Lung (tissue), 12 donors: ENCODE data around the gene FOXP3. TPM values are rescaled to one million over a fixed set of nuclear protein-coding genes. Genes with fewer than 3 reads are reported as not detected.

ENCODE experiments used
- ATAC-seq: fragments of 200-7000 bp; cut with Tn5 transposase; one replicate; pipeline ENCODE4 v1.9.1; 2020; ENCODE audit warnings: moderate number of reproducible peaks; ENCODE audit not compliant: insufficient read depth, low FRiP score
- DNase-seq, 3 donors: peaks; one replicate each; pipeline ENCODE4 v3.0.0-alpha.2; 2013 to 2017
- H3K27ac ChIP-seq, 2 donors: one replicate each; pipeline ENCODE4 v1.5.1; 2013; ENCODE audit warnings: mild to moderate bottlenecking in 2 of 2, moderate library complexity in 2 of 2, control low read depth in 1 of 2, inconsistent platforms in 1 of 2, low read depth in 1 of 2, low read length in 1 of 2
- H3K27me3 ChIP-seq, 3 donors: one replicate each; pipeline ENCODE4 v1.5.1; 2013; ENCODE audit warnings: low read length in 2 of 3; ENCODE audit not compliant: control insufficient read depth in 3 of 3, insufficient read depth in 3 of 3
- H3K36me3 ChIP-seq, 4 donors: one replicate each; pipeline ENCODE4 v1.5.1; 2013; ENCODE audit warnings: low read length in 4 of 4, mild to moderate bottlenecking in 1 of 4, moderate library complexity in 1 of 4; ENCODE audit not compliant: control insufficient read depth in 4 of 4, insufficient read depth in 4 of 4
- H3K4me1 ChIP-seq, 5 donors: one replicate each; pipeline ENCODE4 v1.5.1; 2013; ENCODE audit warnings: low read length in 5 of 5, mild to moderate bottlenecking in 2 of 5, moderate library complexity in 1 of 5; ENCODE audit not compliant: control insufficient read depth in 5 of 5, insufficient read depth in 5 of 5
- H3K4me3 ChIP-seq: one replicate; pipeline ENCODE4 v1.5.1; 2013; ENCODE audit warnings: mild to moderate bottlenecking, control low read depth, moderate library complexity
- H3K9ac ChIP-seq, 2 donors: one replicate each; pipeline ENCODE4 v1.5.1; 2013; ENCODE audit warnings: low read length in 2 of 2, control low read depth in 1 of 2; ENCODE audit not compliant: insufficient read depth in 1 of 2
- H3K9me3 ChIP-seq, 4 donors: one replicate each; pipeline ENCODE4 v1.5.1; 2013; ENCODE audit warnings: low read length in 3 of 4, mild to moderate bottlenecking in 1 of 4, moderate library complexity in 1 of 4; ENCODE audit not compliant: control insufficient read depth in 4 of 4, insufficient read depth in 3 of 4
- CTCF ChIP-seq: IDR thresholded peaks from 2 replicates; pipeline ENCODE4 v1.5.1; 2012; ENCODE audit warnings: mild to moderate bottlenecking; ENCODE audit errors: control extremely low read depth, extremely low read depth
- WGBS, 2 donors: extraction: QIAGEN DNeasy Blood & Tissue Kit; methylation state at CpG; one replicate each; pipeline ENCODE4 v1.1.7; 2013; 5-methylcytosine and 5-hydroxymethylcytosine counted together
- polyA plus RNA-seq, 2 donors: library from polyadenylated mRNA; stranded (reverse); fragments of 200-250 nt; gene quantifications; one replicate each; pipeline ENCODE4 v1.2.1, GENCODE V29; 2013
- total RNA-seq, 2 donors: library from RNA; depleted of rRNA in 1 of 2; stranded (reverse); fragments of >200 nt in 1 of 2; gene quantifications; one replicate each; pipeline ENCODE4 v1.2.1, GENCODE V29; 2014 to 2021
- donor health status: control.
- donor health status: control.
- donor health status: Bipolar disorder and iron deficiency.
- donor health status: healthy.
- donor health status: DM: yes; HTN: yes; CAD: no.

Gene FOXP3
- total and polyA plus RNA-seq, 4 donors = 0.12 to 1.4 (median 0.48) TPM

DNA sequence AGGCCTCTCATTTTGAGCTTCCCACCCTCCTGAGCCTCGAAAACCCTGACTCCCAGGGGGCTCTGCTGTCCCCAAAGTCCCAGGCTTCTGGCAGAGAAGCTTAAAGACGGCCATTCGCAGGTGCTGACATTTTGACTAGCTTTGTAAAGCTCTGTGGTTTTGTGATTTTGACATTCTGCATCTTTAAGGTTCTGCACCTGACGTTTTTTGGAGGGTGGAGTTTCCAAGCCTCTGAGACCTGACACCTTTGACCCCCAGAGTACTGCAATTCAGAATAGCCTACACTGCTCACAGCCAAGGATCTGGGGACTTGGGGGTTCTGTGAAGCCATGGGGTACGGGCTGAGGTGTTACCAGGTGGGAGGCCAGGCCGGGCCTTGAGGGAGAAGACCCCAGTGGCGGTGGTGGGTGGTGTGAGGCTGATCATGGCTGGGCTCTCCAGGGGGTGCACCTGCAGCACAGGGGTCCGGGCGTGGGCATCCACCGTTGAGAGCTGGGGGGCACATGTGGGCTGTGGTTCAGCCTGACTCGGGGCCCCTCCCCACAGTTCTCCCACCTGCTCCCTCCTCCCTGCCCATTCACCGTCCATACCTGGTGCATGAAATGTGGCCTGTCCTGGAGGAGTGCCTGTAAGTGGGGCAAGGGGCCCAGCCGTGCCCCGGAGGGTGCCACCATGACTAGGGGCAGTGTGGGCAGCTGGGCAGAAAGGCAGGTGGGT, 7.3 kb downstream of the FOXP3 start:
- H3K27ac ChIP-seq = no peak overlapping the region
- no peaks in the 10 kb centered on the region for H3K4me1 ChIP-seq
- DNase-seq (no peak), ATAC-seq (no peak)
- H3K4me3 ChIP-seq = no peak overlapping the region
- no peak for TF ChIP-seq CTCF
- no peaks in the 10 kb centered on the region for H3K27me3 ChIP-seq
- H3K9me3 ChIP-seq = peaks cover 0 to 3% (median 0%) of the 10 kb centered on the region in 4 donors
- H3K9ac ChIP-seq = no peak overlapping the region
- no peaks in the 10 kb centered on the region for H3K36me3 ChIP-seq
- WGBS, 2 donors = 77 to 86% methylated on average over 13 to 14 of the region's 14 CpGs

DNA sequence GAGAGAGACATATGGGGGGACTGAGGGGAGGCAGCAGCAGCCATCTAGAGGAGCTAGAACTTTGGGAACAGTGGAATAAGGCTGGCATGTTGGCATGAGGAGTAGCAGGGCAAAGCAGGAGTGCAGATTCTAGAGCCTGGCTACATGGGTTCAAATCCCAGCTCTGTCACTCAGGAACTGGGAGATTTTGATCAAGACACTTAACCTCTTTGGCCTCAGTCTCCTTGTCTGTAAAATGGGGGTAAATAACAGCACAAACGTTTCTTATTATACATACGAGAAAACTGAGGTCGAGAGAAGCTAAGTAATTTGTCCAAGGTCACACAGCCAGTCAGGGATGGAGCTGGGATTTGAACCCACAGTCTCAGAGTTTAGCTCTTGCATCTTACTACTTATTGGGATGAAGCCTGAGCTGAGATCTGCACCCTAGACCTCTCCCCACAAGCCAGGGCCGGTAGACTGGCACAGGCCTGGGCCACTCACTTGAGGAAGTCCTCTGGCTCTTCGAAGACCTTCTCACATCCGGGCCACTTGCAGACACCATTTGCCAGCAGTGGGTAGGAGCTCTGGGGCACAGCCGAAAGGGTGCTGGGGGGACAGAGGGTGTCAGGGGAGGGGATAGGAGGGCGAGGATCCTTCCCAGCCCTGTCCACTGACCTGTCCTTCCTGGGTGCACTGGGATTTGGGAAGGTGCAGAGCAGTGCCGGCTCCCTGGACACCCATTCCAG, 8.1 kb downstream of the FOXP3 start:
- Histone ChIP-seq H3K4me3 (no peak overlapping the region), H3K4me1 (no peaks in the 10 kb centered on the region), H3K27ac (no peak overlapping the region), H3K9ac (no peak overlapping the region), H3K9me3 (no peaks in the 10 kb centered on the region), H3K36me3 (no peaks in the 10 kb centered on the region), H3K27me3 (no peaks in the 10 kb centered on the region)
- TF ChIP-seq CTCF = no peak
- ATAC-seq = no peak
- WGBS, 2 donors = 74 to 96% methylated on average over 7 to 9 of the region's 9 CpGs
- DNase-seq = no peak

DNA sequence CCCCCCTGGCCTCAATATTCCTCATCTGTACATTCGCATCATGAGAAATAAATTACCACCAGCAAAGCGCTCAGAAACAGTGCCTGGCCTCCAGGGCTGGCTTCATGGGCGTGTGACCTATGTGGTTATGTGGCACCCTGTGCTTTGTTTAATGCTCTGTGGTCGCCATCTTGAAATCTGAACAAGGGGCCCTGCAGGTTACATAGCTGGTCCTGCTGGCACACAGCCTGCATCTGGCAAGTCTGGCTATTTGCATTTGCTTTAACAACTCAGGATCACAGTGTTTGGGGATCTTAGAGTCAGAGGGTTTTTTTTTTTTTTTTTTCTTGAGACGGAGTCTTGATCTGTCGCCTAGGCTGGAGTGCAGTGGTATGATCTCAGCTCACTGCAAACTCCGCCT, 9.9 kb downstream of the FOXP3 start:
- DNase-seq (no peak), ATAC-seq (no peak)
- Histone ChIP-seq H3K9ac (no peak overlapping the region), H3K4me3 (no peak overlapping the region), H3K36me3 (peaks cover 0 to 4% (median 0%) of the 10 kb centered on the region in 4 donors), H3K27me3 (no peaks in the 10 kb centered on the region), H3K4me1 (no peaks in the 10 kb centered on the region), H3K9me3 (no peaks in the 10 kb centered on the region), H3K27ac (no peak overlapping the region)
- no peak for TF ChIP-seq CTCF
- 82 to 99% methylated on average over 7 of the region's 7 CpGs for WGBS, 2 donors
